ENCODE measurements around the gene BPNT1.
"Not testable (repeated sequence)": the region's sequence is repeated elsewhere in the genome, so short reads cannot be mapped to it uniquely, and the experiment has no call there.

Gene BPNT1

GRCh38 chr1:220113136-220113695 lies 23.6 kb upstream of the BPNT1 start:
- H3K27me3 ChIP-seq = no peaks in the 10 kb centered on the region

GRCh38 chr1:220112600-220112999 lies 23.0 kb upstream of the BPNT1 start:
- not testable (repeated sequence) for H3K4me1 ChIP-seq (ENCODE audit: control insufficient read depth in 1 of 2, insufficient read depth in 1 of 2, low read depth in 1 of 2, low read length in 1 of 2); H3K27ac ChIP-seq; H3K27me3 ChIP-seq; H3K9me3 ChIP-seq; H3K4me3 ChIP-seq (ENCODE audit: low read depth in 1 of 2, low read length in 1 of 2)
- peaks cover 69% of the 10 kb centered on the region for H3K36me3 ChIP-seq

More at GRCh38 chr1:220113136-220113695, 23.6 kb upstream of the BPNT1 start:
- no peaks in the 10 kb centered on the region for H3K4me1 ChIP-seq (ENCODE audit: control insufficient read depth in 1 of 2, insufficient read depth in 1 of 2, low read depth in 1 of 2, low read length in 1 of 2)
- H3K27ac ChIP-seq = no peak overlapping the region
- H3K4me3 ChIP-seq (ENCODE audit: low read depth in 1 of 2, low read length in 1 of 2) = no peak overlapping the region
- TF ChIP-seq CTCF (IDR thresholded peaks at IDR 0.05) = peak; percentile 31
- H3K9me3 ChIP-seq = no peaks in the 10 kb centered on the region
- H3K36me3 ChIP-seq = peaks cover 66% of the 10 kb centered on the region

- H3K36me3 ChIP-seq = peaks cover 71% of the 10 kb centered on the region
- not testable (repeated sequence) for H3K4me3 ChIP-seq (ENCODE audit: low read depth in 1 of 2, low read length in 1 of 2); H3K4me1 ChIP-seq (ENCODE audit: control insufficient read depth in 1 of 2, insufficient read depth in 1 of 2, low read depth in 1 of 2, low read length in 1 of 2); H3K9me3 ChIP-seq; H3K27ac ChIP-seq; H3K27me3 ChIP-seq
Measured at GRCh38 chr1:220110473-220110872, 20.9 kb upstream of the BPNT1 start.

- Histone ChIP-seq H3K4me3 (ENCODE audit: low read depth in 1 of 2, low read length in 1 of 2) (no peak overlapping the region), H3K27ac (no peak overlapping the region), H3K36me3 (peaks cover 61% of the 10 kb centered on the region), H3K9me3 (no peaks in the 10 kb centered on the region), H3K4me1 (ENCODE audit: control insufficient read depth in 1 of 2, insufficient read depth in 1 of 2, low read depth in 1 of 2, low read length in 1 of 2) (peaks cover 2 to 6% of the 10 kb centered on the region in 2 experiments), H3K27me3 (no peaks in the 10 kb centered on the region)
- TF ChIP-seq CTCF (IDR thresholded peaks at IDR 0.05) = no peak
Measured at GRCh38 chr1:220099826-220100225, 10.2 kb upstream of the BPNT1 start.

GRCh38 chr1:220094016-220094911 lies 4.7 kb upstream of the BPNT1 start, which contains the start of gene IARS2:
Gene IARS2 (plus strand): TSS chr1:220094132. CDS start chr1:220094217, 85 bp downstream.
- Histone ChIP-seq H3K27ac (peak within 1 kb of the TSS; percentile 74), H3K9me3 (no peaks in the 10 kb centered on the region), H3K27me3 (no peaks in the 10 kb centered on the region), H3K36me3 (peaks cover 15% of the 10 kb centered on the region), H3K4me3 (ENCODE audit: low read depth in 1 of 2, low read length in 1 of 2) (peak within 1 kb of the TSS; percentile 73 to 95), H3K4me1 (ENCODE audit: control insufficient read depth in 1 of 2, insufficient read depth in 1 of 2, low read depth in 1 of 2, low read length in 1 of 2) (peaks cover 21 to 25% of the 10 kb centered on the region in 2 experiments)
- no peak for TF ChIP-seq CTCF (IDR thresholded peaks at IDR 0.05)

GRCh38 chr1:220093361-220094015 lies 3.9 kb upstream of the BPNT1 start:
- no peak for TF ChIP-seq CTCF (IDR thresholded peaks at IDR 0.05)
- Histone ChIP-seq H3K9me3 (no peaks in the 10 kb centered on the region), H3K27ac (peak overlapping the region; percentile 74), H3K4me3 (ENCODE audit: low read depth in 1 of 2, low read length in 1 of 2) (peak overlapping the region; percentile 73 to 95), H3K36me3 (peaks cover 11% of the 10 kb centered on the region), H3K4me1 (ENCODE audit: control insufficient read depth in 1 of 2, insufficient read depth in 1 of 2, low read depth in 1 of 2, low read length in 1 of 2) (peaks cover 21 to 28% of the 10 kb centered on the region in 2 experiments), H3K27me3 (no peaks in the 10 kb centered on the region)
